ENCODE results near the gene RASGRF2.
A peak's percentile ranks its signal among the peaks of the same experiment; 100 is the strongest.

RASGRF2 gene

GRCh38 chr5:81212211-81212751 is 252.1 kb downstream of the RASGRF2 start:
- no peak for TF ChIP-seq CTCF (IDR thresholded peaks at IDR 0.05; ENCODE audit: low read depth, low read length)
- H3K4me3 ChIP-seq (replicated peaks in 1 of 2; ENCODE audit: low read depth in 2 of 2, low read length in 2 of 2): no peak overlapping the region
- DNase-seq (ENCODE audit: low read depth in 2 of 2): no peak

GRCh38 chr5:81213070-81213469 is 252.9 kb downstream of the RASGRF2 start:
- no peak for TF ChIP-seq CTCF (IDR thresholded peaks at IDR 0.05; ENCODE audit: low read depth, low read length)
- DNase-seq (ENCODE audit: low read depth in 2 of 2): no peak
- H3K4me3 ChIP-seq (replicated peaks in 1 of 2; ENCODE audit: low read depth in 2 of 2, low read length in 2 of 2): no peak overlapping the region

GRCh38 chr5:81214848-81215247 is 254.7 kb downstream of the RASGRF2 start:
- no peak for DNase-seq (ENCODE audit: low read depth in 2 of 2)
- H3K4me3 ChIP-seq (replicated peaks in 1 of 2; ENCODE audit: low read depth in 2 of 2, low read length in 2 of 2): no peak overlapping the region
- TF ChIP-seq CTCF (IDR thresholded peaks at IDR 0.05; ENCODE audit: low read depth, low read length): no peak

- DNase-seq (ENCODE audit: low read depth in 2 of 2): no peak
- no peak overlapping the region for H3K4me3 ChIP-seq (replicated peaks in 1 of 2; ENCODE audit: low read depth in 2 of 2, low read length in 2 of 2)
- TF ChIP-seq CTCF (IDR thresholded peaks at IDR 0.05; ENCODE audit: low read depth, low read length): no peak
Observed at GRCh38 chr5:81216152-81216551, 256.0 kb downstream of the RASGRF2 start.

GRCh38 chr5:81219389-81219788 is 259.2 kb downstream of the RASGRF2 start:
- TF ChIP-seq CTCF (IDR thresholded peaks at IDR 0.05; ENCODE audit: low read depth, low read length): no peak
- H3K4me3 ChIP-seq (replicated peaks in 1 of 2; ENCODE audit: low read depth in 2 of 2, low read length in 2 of 2): no peak overlapping the region
- DNase-seq (ENCODE audit: low read depth in 2 of 2): peak; percentile 29

- DNase-seq (ENCODE audit: low read depth in 2 of 2): no peak
- no peak for TF ChIP-seq CTCF (IDR thresholded peaks at IDR 0.05; ENCODE audit: low read depth, low read length)
Observed at GRCh38 chr5:81222285-81222684, 262.1 kb downstream of the RASGRF2 start.

GRCh38 chr5:81225463-81225862 is 265.3 kb downstream of the RASGRF2 start:
- TF ChIP-seq CTCF (IDR thresholded peaks at IDR 0.05; ENCODE audit: low read depth, low read length): no peak
- no peak overlapping the region for H3K4me3 ChIP-seq (replicated peaks in 1 of 2; ENCODE audit: low read depth in 2 of 2, low read length in 2 of 2)
- no peak for DNase-seq (ENCODE audit: low read depth in 2 of 2)

More at GRCh38 chr5:81222285-81222684, 262.1 kb downstream of the RASGRF2 start:
- no peak overlapping the region for H3K4me3 ChIP-seq (replicated peaks in 1 of 2; ENCODE audit: low read depth in 2 of 2, low read length in 2 of 2)

All from cardiac fibroblast (primary cell).